Measurements from ENCODE around the gene ALDH3B1.
"Not testable (repeated sequence)": the region's sequence is repeated elsewhere in the genome, so short reads cannot be mapped to it uniquely, and the experiment has no call there.

Gene ALDH3B1

DNA sequence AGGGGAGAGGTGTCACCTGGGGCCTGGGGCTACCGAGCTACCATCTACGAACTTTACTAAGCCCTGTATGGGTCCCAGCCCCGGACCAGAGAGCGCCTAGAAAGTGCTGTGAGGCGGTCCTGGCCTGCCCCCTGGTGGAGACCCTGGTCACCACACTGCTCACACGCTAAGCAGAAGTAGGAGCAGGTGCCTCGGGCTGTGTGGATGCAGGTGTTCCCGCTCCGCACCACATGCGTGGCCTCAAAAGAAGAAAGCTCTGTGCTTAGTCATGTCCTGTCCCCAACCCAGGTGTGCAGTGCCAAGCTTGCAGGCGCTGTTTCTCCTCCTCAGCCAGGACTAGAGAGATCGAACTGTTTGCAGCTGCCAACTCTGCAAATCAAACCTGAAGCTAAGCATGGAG, 16.3 kb upstream of the ALDH3B1 start:
- H3K9me3 Mint-ChIP-seq; ATAC-seq; H3K27me3 Mint-ChIP-seq; H3K36me3 Mint-ChIP-seq (ENCODE audit: low read depth); H3K4me3 Mint-ChIP-seq; H3K27ac Mint-ChIP-seq: not testable (repeated sequence)
- H3K4me1 Mint-ChIP-seq: peaks cover 23% of the 10 kb centered on the region
- peak; percentile 27 for DNase-seq

DNA sequence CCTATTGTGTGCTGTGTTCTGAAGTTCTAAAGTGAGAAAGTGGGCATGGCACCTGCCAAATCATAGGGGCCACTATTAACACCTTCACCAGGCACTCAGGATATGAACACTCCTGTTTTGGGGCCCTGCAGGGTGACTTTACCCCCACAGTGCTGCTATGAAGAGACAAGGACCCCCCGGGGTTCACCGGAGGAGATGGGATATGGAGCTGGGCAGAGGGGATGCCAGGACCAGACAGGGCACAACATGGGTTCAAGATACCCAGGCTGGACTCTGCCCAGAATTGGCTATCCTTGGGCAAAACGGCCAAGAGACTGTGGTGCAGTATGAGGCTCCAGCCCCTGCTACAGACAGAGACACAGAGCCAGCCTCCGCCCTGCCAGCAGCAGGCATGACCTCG, 15.7 kb upstream of the ALDH3B1 start:
- H3K36me3 Mint-ChIP-seq (ENCODE audit: low read depth); ATAC-seq; H3K4me3 Mint-ChIP-seq; H3K27me3 Mint-ChIP-seq; DNase-seq; H3K9me3 Mint-ChIP-seq; H3K27ac Mint-ChIP-seq: not testable (repeated sequence)
- peaks cover 23% of the 10 kb centered on the region for H3K4me1 Mint-ChIP-seq

DNA sequence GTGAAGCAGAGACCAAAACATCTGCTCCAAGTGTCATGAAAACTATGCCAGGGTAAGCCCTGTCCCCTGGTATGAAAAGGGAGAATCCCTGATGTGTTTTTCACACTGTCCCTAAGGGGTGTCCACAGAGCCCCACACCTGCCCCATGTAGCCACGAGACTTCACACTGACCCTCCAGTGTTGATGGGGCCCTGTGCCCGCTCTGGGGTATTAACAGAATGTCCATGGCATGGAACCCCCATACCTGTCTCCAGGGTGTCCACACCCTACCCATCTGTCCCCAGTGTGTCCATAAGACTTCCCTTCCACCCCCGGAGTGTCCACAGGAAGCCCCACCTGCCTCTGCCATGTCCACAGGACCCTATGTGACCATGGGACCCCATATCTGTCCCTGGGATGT, 15.0 kb upstream of the ALDH3B1 start:
- H3K4me3 Mint-ChIP-seq; H3K9me3 Mint-ChIP-seq; H3K27ac Mint-ChIP-seq; H3K36me3 Mint-ChIP-seq (ENCODE audit: low read depth); DNase-seq; ATAC-seq; H3K27me3 Mint-ChIP-seq: not testable (repeated sequence)
- peaks cover 23% of the 10 kb centered on the region for H3K4me1 Mint-ChIP-seq

DNA sequence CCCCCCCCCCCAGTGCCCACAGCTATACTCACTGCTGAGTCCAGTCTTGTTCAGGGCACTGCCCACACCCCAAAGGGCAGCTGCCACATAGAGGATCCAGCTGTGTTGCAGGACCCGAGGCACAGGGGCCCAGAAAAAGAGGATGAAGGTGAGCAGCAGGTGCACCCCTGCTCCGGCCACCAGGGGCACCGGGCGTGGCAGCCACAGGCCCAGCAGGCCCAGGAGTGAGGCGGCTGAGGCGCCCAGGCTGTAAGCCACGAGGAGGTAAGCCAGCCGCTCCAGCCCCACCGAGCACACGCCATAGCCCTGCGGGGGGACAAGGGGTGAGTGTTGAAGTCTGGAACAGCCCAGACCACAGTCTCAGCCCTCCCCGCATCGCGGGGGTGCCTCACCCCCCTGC, 14.5 kb upstream of the ALDH3B1 start:
- not testable (repeated sequence) for H3K36me3 Mint-ChIP-seq (ENCODE audit: low read depth); DNase-seq; H3K4me3 Mint-ChIP-seq; H3K27ac Mint-ChIP-seq; H3K9me3 Mint-ChIP-seq; ATAC-seq; H3K27me3 Mint-ChIP-seq
- H3K4me1 Mint-ChIP-seq: peaks cover 23% of the 10 kb centered on the region

DNA sequence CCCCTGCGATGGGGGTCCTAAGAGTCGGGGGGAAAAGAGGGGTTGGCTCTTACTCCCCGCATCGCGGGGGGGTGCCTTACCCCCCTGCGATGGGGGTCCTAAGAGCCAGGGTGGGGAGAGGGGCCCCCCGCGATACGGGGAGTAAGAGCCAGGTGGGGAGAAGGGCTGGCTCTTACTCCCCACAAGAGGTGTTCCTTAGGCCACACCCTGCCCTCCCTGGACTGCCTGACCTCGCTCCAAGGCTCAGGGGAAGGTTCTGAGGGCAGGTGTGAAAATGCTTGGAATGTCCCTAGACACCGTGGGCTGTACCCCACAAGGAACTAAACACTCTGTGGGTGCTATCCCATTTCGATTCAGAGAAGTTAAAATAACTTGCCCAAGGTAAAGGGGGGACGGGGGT, 14.1 kb upstream of the ALDH3B1 start:
- peaks cover 2% of the 10 kb centered on the region for H3K27me3 Mint-ChIP-seq
- no peak overlapping the region for H3K27ac Mint-ChIP-seq
- no peak overlapping the region for H3K4me3 Mint-ChIP-seq
- H3K9me3 Mint-ChIP-seq: no peaks in the 10 kb centered on the region
- H3K36me3 Mint-ChIP-seq (ENCODE audit: low read depth): peaks cover 4% of the 10 kb centered on the region
- DNase-seq (no peak), ATAC-seq (no peak)
- H3K4me1 Mint-ChIP-seq: peaks cover 23% of the 10 kb centered on the region

DNA sequence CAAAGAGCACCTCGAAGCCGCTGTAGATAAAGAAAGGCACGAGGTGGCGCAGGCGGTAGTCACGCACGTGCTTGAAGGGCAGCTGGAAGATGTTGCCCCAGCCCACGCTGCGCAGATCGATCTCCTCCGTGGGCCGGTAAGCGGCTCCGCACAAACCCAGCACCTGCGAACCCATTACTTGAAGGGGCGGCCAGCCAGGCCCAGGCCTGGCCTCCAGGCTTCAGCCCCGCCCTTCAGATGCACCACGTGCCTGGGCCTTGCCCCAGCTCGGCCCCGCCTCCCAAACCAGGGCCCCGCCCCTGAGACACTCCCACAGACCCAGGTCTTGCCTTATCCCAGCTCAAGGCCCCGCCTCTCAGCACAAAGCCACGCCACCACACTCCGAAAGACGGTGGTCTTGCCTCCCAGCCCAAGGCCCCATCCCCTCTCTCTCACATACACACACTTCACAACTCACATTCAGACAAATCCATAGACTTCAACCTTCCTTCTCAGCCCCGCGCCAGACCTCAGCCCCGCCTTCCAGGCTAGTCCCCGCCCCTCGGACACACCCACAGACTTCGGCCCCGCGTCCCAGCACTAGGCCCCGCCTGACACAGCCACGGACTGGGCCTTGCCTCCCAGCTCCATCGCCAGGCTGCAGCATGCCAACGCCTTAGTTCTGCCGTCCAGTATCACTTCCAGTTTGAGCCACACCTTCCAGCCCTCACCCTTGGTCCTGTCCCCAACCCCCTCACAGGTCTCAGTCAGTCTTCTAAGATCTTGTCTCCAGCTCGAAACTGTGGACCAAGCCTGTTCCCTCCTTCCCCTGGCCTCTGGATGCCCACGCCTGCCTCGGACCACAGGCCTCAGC, 13.3 kb upstream of the ALDH3B1 start:
- Mint-ChIP-seq H3K27me3 (peaks cover under 1% of the 10 kb centered on the region), H3K4me1 (peaks cover 23% of the 10 kb centered on the region), H3K27ac (no peak overlapping the region), H3K4me3 (no peak overlapping the region), H3K36me3 (ENCODE audit: low read depth) (peaks cover 4% of the 10 kb centered on the region), H3K9me3 (no peaks in the 10 kb centered on the region)
- peak; percentile 64 for ATAC-seq
- DNase-seq: peak; percentile 57

DNA sequence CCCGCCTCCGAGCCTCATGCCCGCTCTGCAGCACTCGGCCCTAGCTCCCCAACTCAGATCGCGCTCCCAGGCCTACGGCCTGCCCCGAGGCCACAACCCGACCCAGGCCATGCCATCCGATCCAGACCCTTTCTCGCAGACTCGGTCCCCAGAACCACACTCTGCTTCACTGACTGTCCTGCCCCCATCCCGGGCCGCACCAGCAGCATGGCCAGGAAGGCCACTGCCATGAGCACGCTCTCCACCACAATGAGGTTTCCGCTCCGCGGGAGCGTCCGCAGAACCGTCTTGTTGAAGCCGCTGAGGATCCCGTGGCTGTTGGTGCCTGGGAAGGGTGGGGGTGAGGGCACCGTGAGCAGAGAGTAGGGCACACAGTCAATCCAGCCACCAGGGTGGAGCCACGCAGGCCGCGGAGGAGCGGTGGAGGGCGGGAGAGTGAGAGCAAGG, 12.6 kb upstream of the ALDH3B1 start:
- ATAC-seq: no peak
- H3K27me3 Mint-ChIP-seq: no peaks in the 10 kb centered on the region
- H3K9me3 Mint-ChIP-seq: no peaks in the 10 kb centered on the region
- H3K27ac Mint-ChIP-seq: no peak overlapping the region
- no peak for DNase-seq
- peaks cover 4% of the 10 kb centered on the region for H3K36me3 Mint-ChIP-seq (ENCODE audit: low read depth)
- H3K4me1 Mint-ChIP-seq: peaks cover 27% of the 10 kb centered on the region
- H3K4me3 Mint-ChIP-seq: no peak overlapping the region

DNA sequence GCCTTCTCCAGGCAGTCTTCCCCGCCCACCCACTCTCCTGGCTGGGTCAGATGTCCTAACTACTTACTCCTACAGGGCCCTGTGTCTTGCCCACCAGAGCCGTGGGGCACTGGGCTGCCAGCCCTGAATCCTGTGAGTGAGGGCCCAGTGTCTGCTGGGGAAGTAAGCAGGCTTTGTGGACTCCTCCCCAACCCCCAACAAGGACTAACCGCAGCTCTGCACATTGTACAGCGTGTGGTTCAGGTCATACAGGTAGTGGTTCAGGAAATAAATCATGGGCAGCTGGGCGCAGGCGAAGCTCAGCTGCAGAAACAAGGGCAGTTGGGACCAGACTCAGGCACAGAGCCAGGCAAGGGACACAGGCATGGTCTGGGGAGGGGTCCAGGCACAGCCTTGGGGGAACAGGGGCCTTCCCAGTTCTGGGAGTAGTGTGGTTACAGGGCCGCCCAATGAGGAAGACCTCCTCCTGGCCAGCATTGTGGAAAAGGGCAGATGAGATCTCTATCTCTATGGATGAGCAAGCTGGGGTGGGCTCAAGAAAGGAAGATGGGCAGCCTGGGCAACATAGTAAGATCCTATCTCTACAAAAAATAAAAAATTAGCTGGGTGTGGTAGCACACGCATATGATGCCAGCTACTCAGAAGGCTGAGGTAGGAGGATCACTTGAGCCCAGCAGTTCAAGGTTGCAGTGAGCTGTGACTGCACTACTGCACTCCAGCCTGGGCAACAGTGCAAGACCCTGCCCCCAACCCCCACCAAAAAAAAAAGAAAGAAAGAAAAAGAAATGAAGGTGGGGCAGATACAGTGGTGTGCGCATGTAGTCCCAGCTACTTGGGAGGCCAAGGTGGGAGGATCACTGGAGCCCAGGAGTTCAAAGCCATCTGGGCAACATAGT, 11.7 kb upstream of the ALDH3B1 start:
- Mint-ChIP-seq H3K27ac (no peak overlapping the region), H3K4me3 (no peak overlapping the region), H3K9me3 (no peaks in the 10 kb centered on the region), H3K4me1 (peaks cover 33% of the 10 kb centered on the region), H3K27me3 (no peaks in the 10 kb centered on the region), H3K36me3 (ENCODE audit: low read depth) (peaks cover 4% of the 10 kb centered on the region)
- ATAC-seq (no peak), DNase-seq (no peak)

DNA sequence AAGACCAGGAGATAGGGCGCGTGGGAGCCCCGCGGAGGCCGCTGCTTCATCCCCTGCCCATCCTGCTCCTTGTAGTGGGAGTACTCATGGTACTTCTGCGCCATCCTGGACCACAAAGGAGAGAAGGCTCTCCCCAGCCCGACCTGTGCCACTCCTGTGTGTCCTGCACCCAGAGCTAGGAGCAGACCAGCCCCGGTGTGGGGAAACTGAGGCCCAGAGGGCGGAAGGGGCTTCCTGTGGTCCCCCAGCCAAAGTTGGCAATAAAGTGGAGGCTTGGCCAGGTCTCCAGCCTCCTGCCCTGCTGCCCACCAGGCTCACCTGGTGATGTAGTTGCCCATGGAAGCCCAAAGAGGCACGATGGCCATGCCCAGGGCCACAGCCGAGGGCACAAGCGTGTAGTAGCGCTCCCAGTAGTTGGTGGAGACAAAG, 10.9 kb upstream of the ALDH3B1 start:
- Mint-ChIP-seq H3K27ac (no peak overlapping the region), H3K36me3 (ENCODE audit: low read depth) (peaks cover 4% of the 10 kb centered on the region), H3K27me3 (no peaks in the 10 kb centered on the region), H3K9me3 (no peaks in the 10 kb centered on the region), H3K4me1 (peaks cover 31% of the 10 kb centered on the region), H3K4me3 (no peak overlapping the region)
- DNase-seq: no peak
- no peak for ATAC-seq

DNA sequence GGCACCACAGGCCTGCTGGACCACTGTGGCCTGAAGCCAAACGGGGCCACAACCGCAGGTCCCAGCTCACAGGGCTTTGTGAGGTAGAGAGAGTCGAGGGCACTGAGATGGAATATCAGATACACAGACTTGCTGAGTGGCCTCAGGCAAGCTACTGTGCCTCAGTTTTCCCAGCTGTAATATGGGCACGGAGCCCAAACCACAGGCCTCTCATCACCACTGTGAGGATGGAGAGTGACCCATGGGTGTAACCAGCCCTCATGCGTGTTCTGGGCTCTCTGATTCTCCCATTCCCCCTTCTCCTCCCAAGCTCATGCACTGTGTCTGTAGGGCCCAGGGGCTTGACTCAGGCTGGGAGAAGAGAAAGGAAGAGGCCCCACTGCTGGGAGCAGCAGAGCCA, 10.4 kb upstream of the ALDH3B1 start:
- Mint-ChIP-seq H3K4me1 (peaks cover 34% of the 10 kb centered on the region), H3K4me3 (no peak overlapping the region), H3K27ac (no peak overlapping the region), H3K9me3 (no peaks in the 10 kb centered on the region), H3K36me3 (ENCODE audit: low read depth) (peaks cover 4% of the 10 kb centered on the region), H3K27me3 (no peaks in the 10 kb centered on the region)
- DNase-seq: no peak
- no peak for ATAC-seq

DNA sequence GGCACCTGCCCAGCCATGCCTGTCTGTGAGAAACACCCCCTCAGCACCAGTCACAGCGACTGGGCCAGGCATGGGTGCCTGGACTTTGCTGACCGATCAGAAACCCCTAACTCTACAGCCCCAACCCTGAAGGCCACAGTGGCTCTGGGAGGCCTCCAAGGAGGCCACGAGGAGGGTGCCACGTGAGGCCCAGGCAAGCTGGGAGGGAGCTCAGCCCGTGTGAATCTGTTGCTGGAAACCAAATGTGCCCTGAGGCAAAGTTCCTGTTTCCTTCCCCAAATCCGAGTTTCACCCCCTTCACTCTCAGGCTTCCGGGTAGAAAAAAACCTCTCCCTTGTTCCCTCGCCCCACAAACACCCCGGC, 7.6 kb upstream of the ALDH3B1 start:
- DNase-seq: no peak
- H3K27ac Mint-ChIP-seq: peak overlapping the region; percentile 61
- peaks cover 31% of the 10 kb centered on the region for H3K4me1 Mint-ChIP-seq
- H3K27me3 Mint-ChIP-seq: no peaks in the 10 kb centered on the region
- ATAC-seq: no peak
- H3K36me3 Mint-ChIP-seq (ENCODE audit: low read depth): no peaks in the 10 kb centered on the region
- no peaks in the 10 kb centered on the region for H3K9me3 Mint-ChIP-seq
- peak overlapping the region; percentile 78 for H3K4me3 Mint-ChIP-seq

DNA sequence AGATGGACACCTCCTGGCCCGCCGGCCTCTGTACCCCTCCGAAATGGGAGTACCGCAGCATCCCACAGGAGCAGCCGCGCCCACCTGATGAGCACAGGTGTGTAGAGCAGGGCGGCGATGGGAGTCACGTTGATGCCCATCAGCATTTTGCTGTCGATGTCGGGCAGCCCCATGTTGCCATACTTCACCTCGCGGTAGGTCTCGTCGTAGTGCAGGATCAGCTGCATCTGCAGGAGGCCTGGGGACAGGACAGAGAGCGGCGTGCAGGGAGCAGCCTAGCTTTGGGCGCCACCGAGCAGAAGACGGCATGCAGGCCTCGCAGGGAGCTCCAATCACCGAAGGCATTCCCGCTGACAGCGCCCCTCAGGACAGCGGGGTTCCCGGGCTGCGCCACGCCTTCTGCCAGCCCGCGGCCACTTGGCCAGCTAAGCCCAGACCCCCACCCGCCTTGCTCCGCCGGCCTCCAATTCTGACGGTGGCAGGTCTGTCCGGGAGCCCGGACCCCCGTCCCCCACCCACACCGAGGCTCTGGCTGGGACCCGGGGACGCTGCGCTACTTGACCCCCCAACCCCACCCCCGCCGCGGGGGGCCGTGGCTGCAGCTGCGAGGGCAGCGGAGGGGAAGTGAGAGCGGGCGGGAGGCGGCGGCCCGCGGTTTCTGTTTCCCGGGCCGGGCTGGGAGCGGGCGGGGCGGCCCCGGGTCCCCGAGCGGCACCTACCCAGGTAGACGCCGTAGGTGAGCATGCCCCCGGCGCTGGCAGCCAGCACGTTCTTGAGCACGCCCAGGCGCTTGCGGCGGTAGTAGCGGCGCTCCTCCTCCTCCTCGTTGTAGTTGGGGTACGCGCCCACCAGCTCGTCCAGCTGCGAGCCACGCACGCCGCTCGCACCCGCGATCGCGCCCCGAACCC, 6.9 kb upstream of the ALDH3B1 start:
- Mint-ChIP-seq H3K4me1 (peaks cover 26% of the 10 kb centered on the region), H3K27me3 (no peaks in the 10 kb centered on the region), H3K9me3 (no peaks in the 10 kb centered on the region), H3K27ac (peak overlapping the region; percentile 52), H3K36me3 (ENCODE audit: low read depth) (no peaks in the 10 kb centered on the region), H3K4me3 (peak overlapping the region; percentile 78)
- DNase-seq: peak; percentile 55
- peak; percentile 46 for ATAC-seq

DNA sequence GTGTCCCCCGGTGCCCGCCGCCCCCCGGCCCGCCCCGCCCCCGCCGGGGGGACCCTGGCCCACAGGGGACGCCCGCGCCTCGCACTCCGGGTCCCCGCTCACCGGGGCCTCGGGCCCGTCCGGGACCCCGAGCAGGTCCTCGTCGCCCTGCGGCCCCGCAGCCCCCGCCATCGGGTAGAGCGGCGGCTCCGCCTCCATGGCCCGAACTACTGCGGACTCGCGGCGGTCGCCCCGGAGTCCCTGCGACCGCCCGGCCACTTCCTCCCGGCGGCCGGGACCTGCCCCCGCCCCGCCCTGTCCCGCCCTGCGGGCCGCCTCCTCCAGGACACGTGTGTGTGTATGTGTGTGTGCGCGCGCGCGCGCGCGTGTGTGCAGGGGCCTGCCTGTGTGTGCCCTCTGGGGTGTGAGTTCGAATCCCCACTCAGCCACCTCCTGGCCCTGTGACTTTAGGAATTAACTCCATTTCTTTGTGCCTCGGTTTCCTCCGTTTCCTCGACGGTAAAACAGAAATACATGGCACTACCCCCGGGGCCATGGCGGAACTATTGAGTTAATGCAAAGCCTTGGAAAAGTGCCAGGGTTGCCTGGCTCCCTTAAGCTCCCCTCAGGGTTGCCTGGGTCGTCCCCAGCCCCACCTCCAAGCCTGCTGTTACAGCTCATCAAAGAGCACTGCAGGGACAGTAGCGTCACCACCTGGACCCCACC, 6.1 kb upstream of the ALDH3B1 start, which contains the start of gene UNC93B1:
Gene UNC93B1 (minus strand): TSS at position 252 of the 705 bp plus-strand sequence. CDS start 54 bp downstream, at position 198.
- no peaks in the 10 kb centered on the region for H3K9me3 Mint-ChIP-seq
- peak within 1 kb of the TSS; percentile 73 for H3K27ac Mint-ChIP-seq
- ATAC-seq: peak; percentile 93
- H3K27me3 Mint-ChIP-seq: no peaks in the 10 kb centered on the region
- H3K36me3 Mint-ChIP-seq (ENCODE audit: low read depth): no peaks in the 10 kb centered on the region
- H3K4me1 Mint-ChIP-seq: peaks cover 23% of the 10 kb centered on the region
- DNase-seq: peak; percentile 87
- H3K4me3 Mint-ChIP-seq: peak within 1 kb of the TSS; percentile 78
